ENCODE results near the gene MYOZ1. TPM values are rescaled to one million over a fixed set of nuclear protein-coding genes. Genes with fewer than 3 reads are reported as not detected.
A peak's percentile ranks its signal among the peaks of the same experiment; 100 is the strongest.

MYOZ1 gene
- polyA plus RNA-seq, 2 donors = 0.89 to 3.1 TPM

DNA sequence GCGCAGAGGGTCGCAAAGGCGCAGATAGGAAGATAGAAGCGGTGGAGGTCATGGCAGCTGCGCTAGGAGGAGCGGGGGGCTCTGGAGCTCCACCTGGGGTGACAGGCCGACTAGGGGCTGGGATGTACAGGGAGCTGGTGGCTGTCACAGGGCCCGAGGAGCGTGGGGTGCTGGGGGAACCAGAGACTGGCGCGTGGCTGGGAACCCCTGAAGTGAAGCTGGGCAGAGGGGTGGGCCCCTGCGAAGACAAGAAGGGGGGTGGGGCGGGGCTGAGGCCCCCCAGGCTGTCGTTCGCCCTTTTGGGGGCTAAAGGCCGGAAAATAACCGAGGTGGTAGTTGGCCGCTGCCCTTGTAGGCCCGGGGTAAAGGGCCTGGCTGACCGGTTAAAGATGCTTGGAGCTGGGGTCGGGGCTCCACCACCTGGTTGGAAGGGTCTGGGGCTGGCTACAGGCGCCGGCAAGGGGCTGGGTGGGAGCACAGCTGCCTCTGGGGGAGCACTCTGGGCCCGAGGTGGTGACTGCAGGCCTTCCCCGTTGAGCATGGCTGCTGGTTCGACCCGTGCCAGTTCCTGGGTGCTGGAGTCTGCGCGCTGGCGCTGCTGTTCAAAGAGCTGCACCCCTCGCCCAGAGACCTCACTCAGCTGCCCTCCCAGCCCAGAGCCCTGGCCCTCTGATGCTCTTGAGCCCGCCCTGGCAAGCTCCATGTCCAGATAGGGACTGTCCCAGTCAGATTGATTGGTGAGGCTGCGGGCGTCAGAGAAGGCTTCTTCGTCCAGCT is 6.8 kb upstream of the MYOZ1 start:
- Histone ChIP-seq H3K4me3 (ENCODE audit: low read depth in 1 of 2, low read length in 2 of 2) (peak overlapping the region; percentile 67), H3K27me3 (ENCODE audit: control insufficient read depth in 1 of 2, insufficient read depth in 2 of 2, low read length in 2 of 2) (no peaks in the 10 kb centered on the region), H3K36me3 (ENCODE audit: control insufficient read depth in 2 of 2, insufficient read depth in 2 of 2, low read length in 1 of 2) (no peaks in the 10 kb centered on the region), H3K4me1 (ENCODE audit: control insufficient read depth in 2 of 2, insufficient read depth in 2 of 2, low read length in 1 of 2) (peaks cover 0 to 3% of the 10 kb centered on the region in 2 donors), H3K9me3 (ENCODE audit: control insufficient read depth in 2 of 2, insufficient read depth in 1 of 2, low read depth in 1 of 2, low read length in 1 of 2) (no peaks in the 10 kb centered on the region), H3K27ac (ENCODE audit: low read depth in 2 of 2, low read length in 1 of 2) (no peak overlapping the region)
- whole genome bisulfite sequencing, 2 donors = 28 to 31% methylated on average over 34 to 35 of the region's 35 CpGs

DNA sequence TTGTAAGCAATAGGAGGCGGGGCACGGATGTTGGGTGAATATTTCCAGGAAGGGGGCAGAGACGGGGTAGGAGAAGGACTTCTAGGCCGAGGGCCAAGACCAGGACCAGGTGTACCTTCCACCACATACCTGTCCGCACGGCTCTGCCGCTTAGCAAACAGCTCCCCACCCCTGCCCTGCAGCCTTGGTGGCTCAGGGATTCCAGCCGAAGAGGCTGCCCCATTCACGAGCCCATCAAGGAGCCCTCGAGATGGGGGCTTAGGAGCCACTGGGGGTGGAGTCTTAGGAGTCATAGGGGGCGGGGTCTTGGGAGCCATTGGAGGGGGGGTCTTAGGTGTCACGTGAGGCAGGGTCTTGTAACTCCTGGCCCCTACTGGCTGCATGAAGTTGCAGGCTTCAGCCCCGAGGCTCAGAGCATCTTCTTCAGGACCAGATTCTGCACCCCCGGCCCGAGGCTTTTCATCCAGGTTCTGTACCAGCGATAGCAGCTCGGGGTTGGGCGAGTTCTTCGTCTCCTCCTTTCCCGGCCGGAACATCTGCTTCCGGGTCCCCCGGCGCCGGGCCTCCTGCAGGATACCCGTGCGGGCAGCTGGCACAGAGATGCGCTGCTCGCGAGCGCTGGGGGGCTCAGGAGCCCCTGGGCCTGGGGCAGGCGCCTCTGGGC is 6.1 kb upstream of the MYOZ1 start:
- Histone ChIP-seq H3K4me1 (ENCODE audit: control insufficient read depth in 2 of 2, insufficient read depth in 2 of 2, low read length in 1 of 2) (peaks cover 0 to 3% of the 10 kb centered on the region in 2 donors), H3K36me3 (ENCODE audit: control insufficient read depth in 2 of 2, insufficient read depth in 2 of 2, low read length in 1 of 2) (no peaks in the 10 kb centered on the region), H3K9me3 (ENCODE audit: control insufficient read depth in 2 of 2, insufficient read depth in 1 of 2, low read depth in 1 of 2, low read length in 1 of 2) (no peaks in the 10 kb centered on the region), H3K27me3 (ENCODE audit: control insufficient read depth in 1 of 2, insufficient read depth in 2 of 2, low read length in 2 of 2) (no peaks in the 10 kb centered on the region), H3K4me3 (ENCODE audit: low read depth in 1 of 2, low read length in 2 of 2) (peak overlapping the region; percentile 67), H3K27ac (ENCODE audit: low read depth in 2 of 2, low read length in 1 of 2) (no peak overlapping the region)
- 8 to 9% methylated on average over 32 of the region's 32 CpGs for WGBS, 2 donors

DNA sequence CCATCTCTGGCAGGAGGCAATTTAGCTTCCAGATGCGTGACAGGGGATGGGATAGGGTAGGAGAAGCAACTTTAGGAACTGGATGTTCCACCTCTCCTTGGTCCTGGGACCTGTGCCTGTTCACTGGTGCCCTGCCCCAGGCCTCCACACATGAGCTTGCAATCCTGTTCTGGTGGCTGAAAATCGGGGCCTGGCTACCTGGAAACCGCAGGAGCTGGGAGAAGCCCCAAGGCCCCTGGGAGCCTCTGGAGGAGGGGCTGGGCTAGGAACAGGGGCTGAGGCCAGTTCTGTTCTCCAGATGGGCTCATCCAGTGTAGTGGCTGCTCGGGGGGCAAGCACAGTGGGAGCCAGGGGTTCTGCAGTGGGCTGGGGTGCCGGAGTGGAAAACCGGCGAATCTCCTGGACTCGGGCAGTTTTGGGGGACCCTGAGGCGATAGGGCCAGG is 5.3 kb upstream of the MYOZ1 start:
- H3K27ac ChIP-seq (ENCODE audit: low read depth in 2 of 2, low read length in 1 of 2) = no peak overlapping the region
- H3K4me3 ChIP-seq (ENCODE audit: low read depth in 1 of 2, low read length in 2 of 2) = no peak overlapping the region

DNA sequence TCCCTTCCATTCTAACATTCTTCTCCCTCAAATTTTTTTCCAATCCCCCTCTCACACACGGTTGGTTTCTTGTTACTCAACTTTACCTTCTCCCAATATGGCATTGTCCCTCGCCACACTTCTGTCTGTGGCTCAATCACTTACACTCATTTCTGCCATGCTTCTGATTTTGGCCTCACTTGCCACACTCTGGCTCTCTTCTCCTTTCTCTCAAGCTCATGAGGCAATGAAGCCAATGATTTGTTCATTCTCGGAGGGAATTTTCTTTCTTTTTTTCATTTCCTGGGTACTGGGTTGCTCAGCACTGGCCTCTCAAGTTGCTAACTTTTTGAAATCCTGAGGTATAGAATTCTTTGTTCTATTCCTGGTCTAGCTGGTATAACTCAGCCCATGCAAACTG is 4.0 kb upstream of the MYOZ1 start:
- H3K36me3 ChIP-seq (ENCODE audit: control insufficient read depth in 2 of 2, insufficient read depth in 2 of 2, low read length in 1 of 2) = no peaks in the 10 kb centered on the region
- WGBS, 2 donors = 77 to 80% methylated on average over 3 of the region's 3 CpGs
- H3K9me3 ChIP-seq (ENCODE audit: control insufficient read depth in 2 of 2, insufficient read depth in 1 of 2, low read depth in 1 of 2, low read length in 1 of 2) = no peaks in the 10 kb centered on the region
- no peaks in the 10 kb centered on the region for H3K27me3 ChIP-seq (ENCODE audit: control insufficient read depth in 1 of 2, insufficient read depth in 2 of 2, low read length in 2 of 2)
- no peak overlapping the region for H3K4me3 ChIP-seq (ENCODE audit: low read depth in 1 of 2, low read length in 2 of 2)
- H3K4me1 ChIP-seq (ENCODE audit: control insufficient read depth in 2 of 2, insufficient read depth in 2 of 2, low read length in 1 of 2) = peaks cover 0 to 3% of the 10 kb centered on the region in 2 donors
- no peak overlapping the region for H3K27ac ChIP-seq (ENCODE audit: low read depth in 2 of 2, low read length in 1 of 2)

More for the DNA sequence above, 5.3 kb upstream of the MYOZ1 start:
- peaks cover 0 to 3% of the 10 kb centered on the region in 2 donors for H3K4me1 ChIP-seq (ENCODE audit: control insufficient read depth in 2 of 2, insufficient read depth in 2 of 2, low read length in 1 of 2)
- no peaks in the 10 kb centered on the region for H3K9me3 ChIP-seq (ENCODE audit: control insufficient read depth in 2 of 2, insufficient read depth in 1 of 2, low read depth in 1 of 2, low read length in 1 of 2)
- WGBS, 2 donors = 87 to 91% methylated on average over 9 of the region's 9 CpGs
- no peaks in the 10 kb centered on the region for H3K36me3 ChIP-seq (ENCODE audit: control insufficient read depth in 2 of 2, insufficient read depth in 2 of 2, low read length in 1 of 2)
- H3K27me3 ChIP-seq (ENCODE audit: control insufficient read depth in 1 of 2, insufficient read depth in 2 of 2, low read length in 2 of 2) = no peaks in the 10 kb centered on the region

DNA sequence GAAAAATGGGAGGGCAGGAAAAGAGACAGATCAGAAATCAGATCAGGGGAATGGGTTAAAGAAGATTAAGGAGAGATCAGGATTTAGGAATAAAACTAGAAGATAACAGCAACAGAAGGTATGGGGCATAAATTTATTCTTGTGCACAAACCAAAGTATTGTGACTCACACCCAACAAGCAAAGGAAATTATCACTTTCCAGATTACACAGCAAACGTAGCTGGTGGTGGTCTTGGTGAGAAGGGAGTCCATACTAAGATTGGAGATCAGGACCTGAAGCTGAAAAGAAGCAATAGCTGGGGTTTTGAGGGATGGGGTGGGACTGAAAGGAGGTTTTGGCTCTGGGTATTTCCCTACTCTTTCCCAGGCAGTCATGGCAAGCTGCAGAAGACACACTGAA is 3.5 kb upstream of the MYOZ1 start:
- H3K27ac ChIP-seq (ENCODE audit: low read depth in 2 of 2, low read length in 1 of 2) = no peak overlapping the region
- 58 to 70% methylated on average over 1 of the region's 1 CpG for WGBS, 2 donors
- H3K36me3 ChIP-seq (ENCODE audit: control insufficient read depth in 2 of 2, insufficient read depth in 2 of 2, low read length in 1 of 2) = no peaks in the 10 kb centered on the region

DNA sequence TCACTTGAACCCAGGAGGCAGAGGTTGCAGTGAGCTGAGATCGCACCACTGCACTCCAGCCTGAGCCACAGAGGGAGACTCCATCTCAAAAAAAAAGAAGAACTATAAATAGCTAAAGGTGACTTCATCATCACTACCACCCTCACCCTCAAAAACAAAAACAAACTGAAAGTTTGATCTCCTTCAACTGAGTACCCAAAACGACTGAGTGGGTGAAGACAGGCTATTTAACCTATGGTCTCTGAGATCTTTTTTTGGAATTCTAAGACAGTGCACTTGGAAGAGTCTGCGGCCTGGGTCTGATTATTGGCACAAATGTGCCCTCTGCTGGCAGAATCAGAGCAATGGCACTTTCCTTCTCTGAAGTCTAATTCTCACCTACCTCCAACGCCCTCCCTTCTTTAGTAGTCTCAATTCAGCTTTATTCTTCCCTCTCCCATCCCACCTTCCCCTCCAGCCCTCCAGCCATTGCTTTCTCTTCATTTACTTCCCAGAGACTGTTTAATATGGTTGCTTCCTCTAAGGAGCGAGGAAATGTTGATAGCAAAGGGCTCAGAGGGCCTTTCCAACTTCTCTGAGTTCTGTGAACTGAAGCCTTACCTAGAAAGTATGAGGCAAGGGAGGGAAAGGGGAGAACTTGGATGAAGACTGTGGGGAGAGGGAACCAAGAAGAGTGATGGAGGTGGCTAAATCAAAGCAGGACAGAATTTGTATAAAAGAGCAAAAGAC is 2.9 kb upstream of the MYOZ1 start:
- no peak overlapping the region for H3K27ac ChIP-seq (ENCODE audit: low read depth in 2 of 2, low read length in 1 of 2)
- no peak overlapping the region for H3K4me3 ChIP-seq (ENCODE audit: low read depth in 1 of 2, low read length in 2 of 2)
- peaks cover 0 to 3% of the 10 kb centered on the region in 2 donors for H3K4me1 ChIP-seq (ENCODE audit: control insufficient read depth in 2 of 2, insufficient read depth in 2 of 2, low read length in 1 of 2)
- WGBS, 2 donors = 22 to 24% methylated on average over 5 of the region's 5 CpGs
- H3K36me3 ChIP-seq (ENCODE audit: control insufficient read depth in 2 of 2, insufficient read depth in 2 of 2, low read length in 1 of 2) = no peaks in the 10 kb centered on the region
- no peaks in the 10 kb centered on the region for H3K9me3 ChIP-seq (ENCODE audit: control insufficient read depth in 2 of 2, insufficient read depth in 1 of 2, low read depth in 1 of 2, low read length in 1 of 2)
- no peaks in the 10 kb centered on the region for H3K27me3 ChIP-seq (ENCODE audit: control insufficient read depth in 1 of 2, insufficient read depth in 2 of 2, low read length in 2 of 2)

More for the DNA sequence above, 3.5 kb upstream of the MYOZ1 start:
- H3K9me3 ChIP-seq (ENCODE audit: control insufficient read depth in 2 of 2, insufficient read depth in 1 of 2, low read depth in 1 of 2, low read length in 1 of 2) = no peaks in the 10 kb centered on the region
- H3K4me1 ChIP-seq (ENCODE audit: control insufficient read depth in 2 of 2, insufficient read depth in 2 of 2, low read length in 1 of 2) = peaks cover 0 to 3% of the 10 kb centered on the region in 2 donors
- H3K4me3 ChIP-seq (ENCODE audit: low read depth in 1 of 2, low read length in 2 of 2) = no peak overlapping the region
- no peaks in the 10 kb centered on the region for H3K27me3 ChIP-seq (ENCODE audit: control insufficient read depth in 1 of 2, insufficient read depth in 2 of 2, low read length in 2 of 2)

DNA sequence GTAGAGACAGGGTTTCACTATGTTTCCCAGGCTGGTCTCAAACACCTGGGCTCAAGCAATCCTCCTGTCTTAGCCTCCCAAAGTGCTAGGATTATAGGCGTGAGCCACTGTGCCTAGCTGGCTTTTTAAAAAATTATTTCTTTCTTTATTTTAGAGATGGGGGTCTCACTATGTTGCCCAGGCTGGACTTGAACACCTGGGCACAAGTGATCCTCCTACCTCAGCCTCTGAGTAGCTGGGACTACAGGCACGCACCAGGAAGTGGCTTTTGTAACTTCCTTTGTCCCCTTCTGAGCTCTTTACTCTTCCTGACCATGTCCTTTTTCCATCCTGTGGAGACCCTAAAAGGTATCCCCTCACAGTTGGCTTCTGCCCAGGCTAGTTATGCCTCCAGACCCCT is 2.1 kb upstream of the MYOZ1 start:
- H3K9me3 ChIP-seq (ENCODE audit: control insufficient read depth in 2 of 2, insufficient read depth in 1 of 2, low read depth in 1 of 2, low read length in 1 of 2) = no peaks in the 10 kb centered on the region
- H3K27me3 ChIP-seq (ENCODE audit: control insufficient read depth in 1 of 2, insufficient read depth in 2 of 2, low read length in 2 of 2) = no peaks in the 10 kb centered on the region
- no peaks in the 10 kb centered on the region for H3K36me3 ChIP-seq (ENCODE audit: control insufficient read depth in 2 of 2, insufficient read depth in 2 of 2, low read length in 1 of 2)
- WGBS, 2 donors = 81 to 83% methylated on average over 2 of the region's 2 CpGs
- H3K27ac ChIP-seq (ENCODE audit: low read depth in 2 of 2, low read length in 1 of 2) = no peak overlapping the region
- no peak overlapping the region for H3K4me3 ChIP-seq (ENCODE audit: low read depth in 1 of 2, low read length in 2 of 2)
- peaks cover 0 to 3% of the 10 kb centered on the region in 2 donors for H3K4me1 ChIP-seq (ENCODE audit: control insufficient read depth in 2 of 2, insufficient read depth in 2 of 2, low read length in 1 of 2)

DNA sequence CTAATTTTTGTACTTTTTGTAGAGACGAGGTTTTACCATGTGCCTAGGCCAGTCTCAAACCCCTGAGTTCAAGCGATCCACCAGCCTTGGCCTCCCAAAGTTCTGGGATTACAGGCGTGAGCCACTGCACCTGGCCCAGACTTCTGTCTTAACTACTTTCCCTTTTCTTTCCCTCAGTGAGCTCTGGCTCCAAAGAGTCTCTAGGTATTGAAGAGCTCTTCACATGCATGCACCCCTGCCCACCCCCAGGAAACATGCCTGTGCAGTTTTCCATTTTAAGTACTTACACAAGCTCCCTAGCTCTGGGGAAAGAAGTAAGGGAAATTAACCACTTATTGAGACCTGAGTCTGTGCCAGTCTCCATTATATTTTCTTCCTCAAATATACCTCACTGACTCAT is 2.0 kb downstream of the MYOZ1 start:
- Histone ChIP-seq H3K9me3 (ENCODE audit: control insufficient read depth in 2 of 2, insufficient read depth in 1 of 2, low read depth in 1 of 2, low read length in 1 of 2) (no peaks in the 10 kb centered on the region), H3K4me1 (ENCODE audit: control insufficient read depth in 2 of 2, insufficient read depth in 2 of 2, low read length in 1 of 2) (no peaks in the 10 kb centered on the region), H3K27me3 (ENCODE audit: control insufficient read depth in 1 of 2, insufficient read depth in 2 of 2, low read length in 2 of 2) (no peaks in the 10 kb centered on the region), H3K4me3 (ENCODE audit: low read depth in 1 of 2, low read length in 2 of 2) (no peak overlapping the region), H3K36me3 (ENCODE audit: control insufficient read depth in 2 of 2, insufficient read depth in 2 of 2, low read length in 1 of 2) (no peaks in the 10 kb centered on the region), H3K27ac (ENCODE audit: low read depth in 2 of 2, low read length in 1 of 2) (no peak overlapping the region)
- 86 to 93% methylated on average over 3 of the region's 3 CpGs for WGBS, 2 donors

DNA sequence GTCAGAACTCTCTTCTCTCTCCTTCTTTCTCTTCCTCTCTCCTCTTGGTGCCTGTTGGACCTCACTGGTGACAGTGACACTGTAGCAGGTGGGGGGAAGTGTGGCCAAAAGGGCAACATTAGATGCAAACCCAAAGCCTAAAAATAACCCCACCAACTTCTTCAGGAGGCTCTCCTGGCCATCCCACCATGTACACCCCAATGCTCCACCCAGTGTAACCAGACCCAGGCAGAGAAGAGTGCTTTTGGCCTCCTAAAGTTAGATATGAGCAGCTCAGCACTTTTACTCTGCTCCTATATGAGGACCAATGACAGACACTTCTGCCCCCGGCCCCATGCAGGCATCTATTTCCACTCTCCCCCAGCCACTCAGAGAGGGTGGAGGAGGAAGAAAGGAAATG is 5.5 kb downstream of the MYOZ1 start:
- H3K36me3 ChIP-seq (ENCODE audit: control insufficient read depth in 2 of 2, insufficient read depth in 2 of 2, low read length in 1 of 2) = no peaks in the 10 kb centered on the region
- WGBS, 2 donors = 23 to 50% methylated on average over 1 of the region's 1 CpG
- H3K4me3 ChIP-seq (ENCODE audit: low read depth in 1 of 2, low read length in 2 of 2) = no peak overlapping the region
- H3K9me3 ChIP-seq (ENCODE audit: control insufficient read depth in 2 of 2, insufficient read depth in 1 of 2, low read depth in 1 of 2, low read length in 1 of 2) = no peaks in the 10 kb centered on the region
- H3K27me3 ChIP-seq (ENCODE audit: control insufficient read depth in 1 of 2, insufficient read depth in 2 of 2, low read length in 2 of 2) = no peaks in the 10 kb centered on the region
- no peak overlapping the region for H3K27ac ChIP-seq (ENCODE audit: low read depth in 2 of 2, low read length in 1 of 2)
- H3K4me1 ChIP-seq (ENCODE audit: control insufficient read depth in 2 of 2, insufficient read depth in 2 of 2, low read length in 1 of 2) = no peaks in the 10 kb centered on the region
